ENCODE measurements around the gene ZDHHC7.

ZDHHC7 gene

GRCh38 chr16:85010446-85010930, 847 bp downstream of the ZDHHC7 start:
- TF ChIP-seq CTCF (IDR thresholded peaks at IDR 0.05): no peak

- TF ChIP-seq CTCF (IDR thresholded peaks at IDR 0.05): no peak
Measured at GRCh38 chr16:85008271-85008670, 3.1 kb downstream of the ZDHHC7 start.

- TF ChIP-seq CTCF (IDR thresholded peaks at IDR 0.05): no peak
Measured at GRCh38 chr16:85007496-85008214, 3.7 kb downstream of the ZDHHC7 start.

- TF ChIP-seq CTCF (IDR thresholded peaks at IDR 0.05): no peak
Measured at GRCh38 chr16:85006639-85007038, 4.7 kb downstream of the ZDHHC7 start.

- TF ChIP-seq CTCF (IDR thresholded peaks at IDR 0.05): no peak
Measured at GRCh38 chr16:85005285-85006069, 5.9 kb downstream of the ZDHHC7 start.

GRCh38 chr16:85004587-85005205, 6.6 kb downstream of the ZDHHC7 start:
- no peak for TF ChIP-seq CTCF (IDR thresholded peaks at IDR 0.05)

- TF ChIP-seq CTCF (IDR thresholded peaks at IDR 0.05): no peak
Measured at GRCh38 chr16:85003725-85004586, 7.4 kb downstream of the ZDHHC7 start.
